GM12878 (cell line): Measurements from ENCODE around the gene ZNF688. TPM values are rescaled to one million over a fixed set of nuclear protein-coding genes. Genes with fewer than 3 reads are reported as not detected.

Experiments
- ATAC-seq: fragments of 200-7000 bp; cut with Tn5 transposase; 3 replicates; pipeline ENCODE4 v1.9.1; 2020; ENCODE audit warnings: mild to moderate bottlenecking, moderate library complexity
- BruUV-seq: library from RNA; stranded (reverse); fragments of 400-500 nt; replicated peaks from 2 replicates; lab custom pipeline; 2021; lab: Mats Ljungman, UMichigan
- CTCF ChIA-PET: fragments of 300-600 bp; sonication (Branson Sonifier 250); formaldehyde crosslinking; extraction: SDS; loops from one replicate; lab custom pipeline; 2021; ENCODE audit warnings: inconsistent platforms; lab: Yijun Ruan, JAX
- POLR2A ChIA-PET: fragments of 350-600 bp; formaldehyde crosslinking; extraction: SDS; loops from one replicate; lab custom pipeline; 2021; ENCODE audit warnings: inconsistent platforms; lab: Charles Lee
- RAD21 ChIA-PET: fragments of 300-600 bp; sonication (Branson Sonifier 250); formaldehyde crosslinking; loops from one replicate; lab custom pipeline; 2023; ENCODE audit warnings: antibody characterized with exemption; ENCODE audit not compliant: unreplicated experiment; lab: Charles Lee
- SMC1A ChIA-PET: fragments of 300-600 bp; sonication (Branson Sonifier 250); formaldehyde crosslinking; loops from one replicate; lab custom pipeline; 2023; ENCODE audit not compliant: unreplicated experiment, uncharacterized antibody; lab: Charles Lee
- DNase-seq: peaks from one replicate; pipeline ENCODE4 v3.0.0-alpha.2; 2011; ENCODE audit warnings: low read depth, low spot score
- FAIRE-seq: peaks from 3 replicates; lab custom pipeline; 2011; peaks lifted over from hg19 to GRCh38; lab: Jason Lieb, UNC
- H2AFZ ChIP-seq: 2 replicates; pipeline ENCODE4 v1.6.0; 2011; ENCODE audit warnings: low read depth, low read length, control low read depth; ENCODE audit not compliant: control insufficient read depth
- H3K27ac ChIP-seq: 2 replicates; pipeline ENCODE4 v1.5.1; 2011; ENCODE audit warnings: control low read depth; ENCODE audit not compliant: control insufficient read depth, insufficient read depth
- H3K27me3 ChIP-seq, 2 experiments: replicated peaks in 1 of 2; 2 replicates each; pipeline versions ENCODE4 v1.6.0 to v1.6.1; 2011; ENCODE audit warnings: low read length in 1 of 2; ENCODE audit not compliant: control insufficient read depth in 2 of 2, insufficient read depth in 2 of 2
- H3K36me3 ChIP-seq, 2 experiments: 2 replicates each; pipeline ENCODE4 v1.5.1; 2011; ENCODE audit warnings: low read length in 1 of 2; ENCODE audit not compliant: control insufficient read depth in 2 of 2, insufficient read depth in 2 of 2
- H3K4me1 ChIP-seq: 2 replicates; pipeline ENCODE4 v1.6.1; 2011; ENCODE audit warnings: mild to moderate bottlenecking, low read length, moderate library complexity, mixed read lengths; ENCODE audit not compliant: control insufficient read depth, insufficient read depth
- H3K4me2 ChIP-seq: 2 replicates; pipeline ENCODE4 v1.6.0; 2011; ENCODE audit warnings: control low read depth; ENCODE audit not compliant: control insufficient read depth, insufficient read depth
- H3K4me3 ChIP-seq: fragments of 200-600 bp; sonication (generic); 2 replicates; pipeline ENCODE4 v1.5.1; 2016
- H3K79me2 ChIP-seq: 2 replicates; pipeline ENCODE4 v1.6.0; 2011; ENCODE audit warnings: low read length; ENCODE audit not compliant: control insufficient read depth, insufficient read depth
- H3K9ac ChIP-seq: 2 replicates; pipeline ENCODE4 v1.8.0; 2011; ENCODE audit warnings: low read length, control low read depth, mixed read lengths; ENCODE audit not compliant: control insufficient read depth, insufficient read depth
- H3K9me3 ChIP-seq: replicated peaks from 3 replicates; pipeline ENCODE4 v1.5.1; 2011; ENCODE audit warnings: mild to moderate bottlenecking, low read length; ENCODE audit not compliant: control insufficient read depth, insufficient read depth
- H4K20me1 ChIP-seq: 2 replicates; pipeline ENCODE4 v1.6.0; 2011; ENCODE audit not compliant: control insufficient read depth, insufficient read depth
- BRCA1 ChIP-seq: IDR thresholded peaks from 2 replicates; pipeline ENCODE4 v1.6.1; 2011; ENCODE audit warnings: low read depth, low read length, improper control_type of control experiment
- CREB1 ChIP-seq: IDR thresholded peaks from 2 replicates; pipeline ENCODE4 v1.6.1; 2012; ENCODE audit warnings: low read depth, mild to moderate bottlenecking, inconsistent platforms
- HSF1 ChIP-seq: fragments of 150-350 bp; IDR thresholded peaks from 2 replicates; pipeline ENCODE4 v1.6.1; 2014; ENCODE audit warnings: mild to moderate bottlenecking, low read depth, low read length
- MYC ChIP-seq: IDR thresholded peaks from 2 replicates; pipeline ENCODE4 v1.6.1; 2011; ENCODE audit warnings: mild to moderate bottlenecking, low read length, moderate library complexity, inconsistent platforms; ENCODE audit not compliant: insufficient read depth, insufficient replicate concordance, insufficient read length, severe bottlenecking
- POLR2A ChIP-seq: IDR thresholded peaks from 2 replicates; pipeline ENCODE4 v1.6.1; 2011; ENCODE audit warnings: low read depth, mild to moderate bottlenecking, low read length
- RB1 ChIP-seq: fragments of 450-650 bp; formaldehyde crosslinking; IDR thresholded peaks from 2 replicates; pipeline ENCODE4 v1.6.1; 2017; ENCODE audit warnings: mild to moderate bottlenecking, borderline replicate concordance
- RBBP5 ChIP-seq: fragments of 200-600 bp; sonication (generic); conservative IDR thresholded peaks from 2 replicates; pipeline ENCODE4 v1.6.1; 2016
- SMAD1 ChIP-seq: fragments of 450-650 bp; IDR thresholded peaks from 2 replicates; pipeline ENCODE4 v1.6.1; 2018; ENCODE audit warnings: mild to moderate bottlenecking, low read depth; ENCODE audit not compliant: partially characterized antibody
- SMAD5 ChIP-seq: IDR thresholded peaks from 2 replicates; pipeline ENCODE4 v1.6.1; 2016; ENCODE audit warnings: antibody characterized with exemption, low read depth
- SUPT20H ChIP-seq: IDR thresholded peaks from 2 replicates; pipeline ENCODE4 v1.6.1; 2011; ENCODE audit warnings: low read depth, mild to moderate bottlenecking, low read length, moderate library complexity, borderline replicate concordance; ENCODE audit not compliant: control insufficient read depth
- ZBTB4 ChIP-seq: fragments of 450-650 bp; formaldehyde crosslinking; IDR thresholded peaks from 2 replicates; pipeline ENCODE4 v1.4.0; 2022; ENCODE audit warnings: mild to moderate bottlenecking, moderate library complexity
- WGBS: methylation state at CpG from one replicate; pipeline ENCODE4 v1.1.6; 2016; ENCODE audit warnings: low lambda C conversion rate; ENCODE audit not compliant: insufficient replicate concordance, insufficient coverage; ENCODE audit errors: missing lambda C conversion rate; 5-methylcytosine and 5-hydroxymethylcytosine counted together
- in situ Hi-C: fragments of 300-500 bp; cut with MboI; formaldehyde crosslinking; loops from 9 replicates; pipeline ENCODE4 v1.14.3; 2018; ENCODE audit warnings: mixed read lengths
- intact Hi-C: fragments of 100-400 bp; cut with micrococcal nuclease; formaldehyde crosslinking; loops from one replicate; pipeline ENCODE4 v1.14.2; 2022; ENCODE audit not compliant: unreplicated experiment
- polyA plus RNA-seq, 11 experiments: library from polyadenylated mRNA; depleted of rRNA in 4 of 11; unstranded in 6 of 11; stranded (reverse) in 5 of 11; fragments of >200 nt; fragmentation: Nextera tagmentation in 4 of 11; fragmentation: Illumina TruSeq in 1 of 11; extraction: Ambion mirVana in 4 of 11; extraction: Trizol in 1 of 11; gene quantifications; 1 replicate in 1 of 11; 2 replicates in 10 of 11; pipeline versions ENCODE4 v1.2.1 to v1.2.3, GENCODE V29; 2011 to 2016; ENCODE audit warnings: inconsistent platforms in 2 of 11, missing spikeins in 2 of 11, low read depth in 1 of 11
- total RNA-seq, 4 experiments: library from RNA; depleted of rRNA in 3 of 4; stranded (reverse); fragments of >200 nt in 3 of 4; fragmentation: Illumina TruSeq in 1 of 4; extraction: Trizol in 1 of 4; gene quantifications; 2 replicates each; pipeline versions ENCODE4 v1.2.1 to v1.2.3, GENCODE V29; 2013 to 2021

Gene ZNF688
- total and polyA plus RNA-seq, 10 of the 15 experiments (the other 5 are each of a cell fraction or from before 2014, with no cell fraction given) = 0.14 to 17.4 (median 10.6) TPM

GRCh38 chr16:30521873-30522641 is 49.5 kb downstream of the ZNF688 start:
- 68% methylated on average over 11 of the region's 11 CpGs for WGBS
- Histone ChIP-seq H4K20me1 (no peaks in the 10 kb centered on the region), H3K27ac (no peak overlapping the region), H3K9ac (no peak overlapping the region), H3K4me2 (no peak overlapping the region), H3K4me1 (no peaks in the 10 kb centered on the region), H3K9me3 (no peaks in the 10 kb centered on the region), H2AFZ (no peak overlapping the region), H3K36me3 (peaks cover 14 to 26% of the 10 kb centered on the region in 2 experiments), H3K27me3 (no peaks in the 10 kb centered on the region), H3K79me2 (no peaks in the 10 kb centered on the region), H3K4me3 (no peak overlapping the region)
- SMC1A ChIA-PET = no interaction called here
- in situ Hi-C loops = no loop called here
- DNase-seq (no peak), ATAC-seq (no peak), FAIRE-seq (no peak)
- CTCF ChIA-PET = interaction anchor here (0.9 to 1.1 kb wide), 2 partner anchors 72 to 75 kb away, joined by 3 to 4 read pairs; no protein-coding TSS in a partner anchor
- BruUV-seq = no TSS peak
- intact Hi-C loops = no loop called here
- TF ChIP-seq RBBP5 (no peak), BRCA1 (no peak), SUPT20H (no peak), RB1 (no peak), SMAD5 (peak; percentile 14; the same call in 1 of the 2 replicates), MYC (no peak), ZBTB4 (no peak), POLR2A (peak; percentile 41; the same call in 1 of the 2 replicates), CREB1 (no peak), SMAD1 (no peak), HSF1 (no peak)
- RAD21 ChIA-PET = no interaction called here
- POLR2A ChIA-PET = interaction anchor here (1.4 kb wide), 1 partner anchor 10 kb away, joined by 3 read pairs; no protein-coding TSS in a partner anchor
